ENCODE results near the gene RPL27A.

Gene RPL27A

DNA sequence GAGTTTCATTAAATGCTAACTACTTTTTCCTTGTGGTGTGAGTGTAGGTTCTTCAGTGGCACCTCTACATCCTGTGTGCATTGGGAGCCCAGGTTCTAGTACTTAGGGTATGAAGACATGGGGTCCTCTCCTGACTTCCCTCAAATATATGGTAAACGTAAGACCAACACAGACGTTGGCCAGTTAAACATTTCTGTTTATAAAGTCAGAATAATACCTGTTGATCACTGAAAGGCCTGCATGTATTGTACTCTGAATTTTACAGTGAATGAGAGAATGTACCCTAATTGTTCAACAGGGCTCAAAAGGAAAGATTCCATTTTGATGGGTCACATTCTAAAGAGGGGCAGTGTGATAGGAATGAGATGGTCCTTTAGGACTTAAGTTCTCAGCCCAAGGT is 3.2 kb downstream of the RPL27A start:
- Mint-ChIP-seq H3K27ac (peak overlapping the region; percentile 99), H3K4me3 (peak overlapping the region; percentile 97), H3K27me3 (no peaks in the 10 kb centered on the region), H3K4me1 (ENCODE audit: low read depth) (peaks cover 77% of the 10 kb centered on the region), H3K36me3 (ENCODE audit: low read depth) (peaks cover 86% of the 10 kb centered on the region), H3K9me3 (no peaks in the 10 kb centered on the region)

GRCh38 chr11:8686325-8686724 is 3.7 kb downstream of the RPL27A start:
- Mint-ChIP-seq H3K36me3 (ENCODE audit: low read depth) (peaks cover 88% of the 10 kb centered on the region), H3K27me3 (no peaks in the 10 kb centered on the region), H3K9me3 (no peaks in the 10 kb centered on the region), H3K4me1 (ENCODE audit: low read depth) (peaks cover 74% of the 10 kb centered on the region), H3K4me3 (peak overlapping the region; percentile 97), H3K27ac (peak overlapping the region; percentile 99)

DNA sequence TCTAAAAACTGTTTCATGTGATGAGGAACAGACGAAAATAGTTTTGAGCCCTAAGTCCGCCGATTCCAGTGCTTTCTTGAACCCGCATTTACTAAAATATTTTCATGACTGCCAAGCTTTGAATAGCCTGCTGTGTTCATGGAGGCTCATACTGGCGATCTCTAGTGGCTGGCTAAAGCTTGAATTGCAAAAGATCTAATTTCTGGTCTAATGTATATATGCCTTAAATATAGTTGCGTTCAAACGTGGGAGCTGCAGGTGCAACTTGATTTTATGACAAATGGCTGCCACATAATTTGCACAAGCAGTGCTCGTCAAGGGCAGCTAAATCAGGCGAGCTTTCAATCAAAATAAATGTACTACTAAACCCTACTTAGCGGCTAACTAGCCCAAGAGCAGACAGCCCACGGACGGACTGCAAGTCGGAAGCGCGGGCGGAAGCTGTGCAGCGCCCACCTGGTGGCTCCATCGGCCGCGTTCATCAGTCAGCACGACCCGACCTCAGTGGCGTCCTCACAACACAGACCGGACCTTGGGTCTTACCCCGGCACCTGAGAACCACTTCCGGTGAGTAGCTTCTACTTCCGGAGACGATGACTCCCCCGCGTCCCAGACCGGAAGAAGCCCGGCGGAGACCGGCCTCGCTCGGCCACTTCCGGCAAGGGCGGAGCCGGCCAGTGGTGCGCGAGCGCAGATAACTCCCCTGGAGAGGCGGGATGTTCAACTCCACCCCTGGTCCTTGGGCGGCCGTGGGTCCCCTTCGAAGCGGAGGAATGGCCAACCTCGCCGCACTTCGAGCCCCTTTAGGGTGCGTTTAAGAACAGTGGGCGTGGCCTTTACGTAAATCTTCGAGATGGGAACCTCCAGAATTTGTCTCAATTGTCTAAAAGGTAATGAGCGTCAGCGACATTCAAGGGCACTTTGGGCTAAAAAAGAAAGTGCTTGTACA is 6.1 kb downstream of the RPL27A start:
- no peaks in the 10 kb centered on the region for H3K9me3 Mint-ChIP-seq
- H3K27ac Mint-ChIP-seq = peak overlapping the region; percentile 88
- peak overlapping the region; percentile 97 for H3K4me3 Mint-ChIP-seq
- peaks cover 63% of the 10 kb centered on the region for H3K4me1 Mint-ChIP-seq (ENCODE audit: low read depth)
- H3K36me3 Mint-ChIP-seq (ENCODE audit: low read depth) = peaks cover 92% of the 10 kb centered on the region
- no peaks in the 10 kb centered on the region for H3K27me3 Mint-ChIP-seq

- peak overlapping the region; percentile 88 for H3K27ac Mint-ChIP-seq
- no peaks in the 10 kb centered on the region for H3K9me3 Mint-ChIP-seq
- peak overlapping the region; percentile 97 for H3K4me3 Mint-ChIP-seq
- peaks cover 82% of the 10 kb centered on the region for H3K36me3 Mint-ChIP-seq (ENCODE audit: low read depth)
- no peaks in the 10 kb centered on the region for H3K27me3 Mint-ChIP-seq
- H3K4me1 Mint-ChIP-seq (ENCODE audit: low read depth) = peaks cover 52% of the 10 kb centered on the region
These were observed 7.2 kb downstream of the RPL27A start for GRCh38 chr11:8689726-8690255.

DNA sequence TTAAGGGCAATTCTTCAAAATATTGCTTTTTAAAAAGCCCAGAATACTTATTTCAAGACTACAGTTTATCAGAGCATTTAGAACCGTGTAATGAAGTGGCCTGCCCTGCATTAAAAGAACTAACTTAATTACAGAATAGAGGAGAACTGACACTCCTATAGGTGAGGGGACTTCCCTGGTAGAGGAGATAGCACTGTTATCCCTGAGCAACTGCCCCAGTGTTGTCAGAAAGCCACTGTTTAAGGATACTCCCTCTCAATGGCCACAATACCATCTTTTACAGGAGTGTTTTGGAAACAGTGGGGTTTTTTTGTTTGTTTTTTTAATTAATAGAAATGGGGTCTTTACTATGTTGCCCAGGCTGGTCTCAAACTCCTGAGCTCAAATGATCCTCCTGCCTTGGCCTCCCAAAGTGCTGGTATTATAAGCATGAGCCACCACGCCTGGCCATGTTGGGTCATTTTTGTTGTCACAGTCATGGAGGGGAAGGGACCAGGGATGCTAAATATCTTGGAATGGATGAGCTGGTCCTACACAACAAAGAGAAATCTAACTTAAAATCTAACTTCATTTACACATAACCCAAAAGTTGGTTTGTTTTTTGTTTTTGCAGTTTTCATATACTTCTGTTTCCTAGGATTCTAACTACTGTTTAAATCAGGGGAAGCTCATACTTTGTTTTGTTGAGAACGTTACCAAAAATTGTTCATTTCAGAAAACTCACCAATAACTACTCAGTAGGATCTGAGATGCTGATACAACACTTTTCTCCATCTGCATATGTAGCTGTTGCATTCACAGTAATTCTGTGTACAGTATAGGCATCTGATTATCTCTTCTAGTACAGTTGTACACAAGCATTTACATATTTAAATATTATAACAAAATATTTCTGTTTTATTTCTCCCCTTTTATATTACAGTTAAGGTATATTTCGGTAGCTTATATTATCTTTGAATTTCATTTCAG is 8.1 kb downstream of the RPL27A start:
- H3K9me3 Mint-ChIP-seq = no peaks in the 10 kb centered on the region
- peaks cover 79% of the 10 kb centered on the region for H3K36me3 Mint-ChIP-seq (ENCODE audit: low read depth)
- no peak overlapping the region for H3K27ac Mint-ChIP-seq
- H3K4me3 Mint-ChIP-seq = peak overlapping the region; percentile 97
- peaks cover 43% of the 10 kb centered on the region for H3K4me1 Mint-ChIP-seq (ENCODE audit: low read depth)
- no peaks in the 10 kb centered on the region for H3K27me3 Mint-ChIP-seq

- Mint-ChIP-seq H3K4me1 (ENCODE audit: low read depth) (peaks cover 34% of the 10 kb centered on the region), H3K9me3 (no peaks in the 10 kb centered on the region), H3K27ac (no peak overlapping the region), H3K36me3 (ENCODE audit: low read depth) (peaks cover 75% of the 10 kb centered on the region), H3K27me3 (no peaks in the 10 kb centered on the region), H3K4me3 (no peak overlapping the region)
These were observed 9.0 kb downstream of the RPL27A start for GRCh38 chr11:8691601-8692000.

- Mint-ChIP-seq H3K36me3 (ENCODE audit: low read depth) (peaks cover 68% of the 10 kb centered on the region), H3K27me3 (no peaks in the 10 kb centered on the region), H3K9me3 (no peaks in the 10 kb centered on the region), H3K4me1 (ENCODE audit: low read depth) (peaks cover 28% of the 10 kb centered on the region), H3K27ac (no peak overlapping the region), H3K4me3 (no peak overlapping the region)
These were observed 9.8 kb downstream of the RPL27A start for GRCh38 chr11:8692417-8692816.

DNA sequence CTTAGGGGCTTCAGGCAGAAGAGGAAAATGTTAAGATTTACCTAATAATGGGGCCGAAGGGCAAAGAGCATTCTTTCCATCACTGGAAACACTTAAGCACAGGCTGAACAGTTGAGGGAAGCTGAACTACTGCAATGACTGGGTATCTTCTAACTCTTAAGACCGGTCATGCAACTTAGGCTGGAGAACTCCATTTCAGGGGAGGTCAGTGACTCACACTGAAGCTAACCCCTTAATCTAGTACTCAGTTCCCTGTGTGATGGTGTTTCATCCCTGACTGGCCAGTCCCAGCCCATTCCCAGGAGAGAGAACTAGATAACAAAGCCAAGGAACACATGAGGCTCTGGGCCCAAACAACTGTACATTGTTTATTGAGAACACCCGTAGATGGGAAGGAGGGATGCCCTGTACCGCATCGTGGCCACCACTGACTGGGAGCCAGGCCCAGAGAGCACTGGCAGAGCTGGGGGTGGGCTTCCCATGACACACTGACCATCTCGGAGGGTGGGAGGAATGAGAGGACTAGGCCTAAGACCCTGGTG is 10.5 kb downstream of the RPL27A start:
- Mint-ChIP-seq H3K27ac (no peak overlapping the region), H3K36me3 (ENCODE audit: low read depth) (peaks cover 61% of the 10 kb centered on the region), H3K4me1 (ENCODE audit: low read depth) (peaks cover 21% of the 10 kb centered on the region), H3K27me3 (no peaks in the 10 kb centered on the region), H3K9me3 (no peaks in the 10 kb centered on the region), H3K4me3 (no peak overlapping the region)

- Mint-ChIP-seq H3K27ac (peak overlapping the region; percentile 2), H3K36me3 (ENCODE audit: low read depth) (peaks cover 56% of the 10 kb centered on the region)
These were observed 11.0 kb downstream of the RPL27A start for GRCh38 chr11:8693555-8693954.

GRCh38 chr11:8694137-8694536 is 11.5 kb downstream of the RPL27A start:
- H3K9me3 Mint-ChIP-seq = no peaks in the 10 kb centered on the region
- peaks cover 10% of the 10 kb centered on the region for H3K4me1 Mint-ChIP-seq (ENCODE audit: low read depth)
- peaks cover 52% of the 10 kb centered on the region for H3K36me3 Mint-ChIP-seq (ENCODE audit: low read depth)
- H3K27ac Mint-ChIP-seq = peak overlapping the region; percentile 2
- H3K4me3 Mint-ChIP-seq = no peak overlapping the region
- H3K27me3 Mint-ChIP-seq = no peaks in the 10 kb centered on the region

More at GRCh38 chr11:8693555-8693954, 11.0 kb downstream of the RPL27A start:
- H3K27me3 Mint-ChIP-seq = no peaks in the 10 kb centered on the region
- H3K9me3 Mint-ChIP-seq = no peaks in the 10 kb centered on the region
- H3K4me3 Mint-ChIP-seq = no peak overlapping the region
- peaks cover 16% of the 10 kb centered on the region for H3K4me1 Mint-ChIP-seq (ENCODE audit: low read depth)

GRCh38 chr11:8697054-8697453 is 14.5 kb downstream of the RPL27A start:
- no peaks in the 10 kb centered on the region for H3K9me3 Mint-ChIP-seq
- H3K27ac Mint-ChIP-seq = no peak overlapping the region
- peaks cover 27% of the 10 kb centered on the region for H3K36me3 Mint-ChIP-seq (ENCODE audit: low read depth)
- H3K4me1 Mint-ChIP-seq (ENCODE audit: low read depth) = no peaks in the 10 kb centered on the region
- no peaks in the 10 kb centered on the region for H3K27me3 Mint-ChIP-seq
- no peak overlapping the region for H3K4me3 Mint-ChIP-seq

DNA sequence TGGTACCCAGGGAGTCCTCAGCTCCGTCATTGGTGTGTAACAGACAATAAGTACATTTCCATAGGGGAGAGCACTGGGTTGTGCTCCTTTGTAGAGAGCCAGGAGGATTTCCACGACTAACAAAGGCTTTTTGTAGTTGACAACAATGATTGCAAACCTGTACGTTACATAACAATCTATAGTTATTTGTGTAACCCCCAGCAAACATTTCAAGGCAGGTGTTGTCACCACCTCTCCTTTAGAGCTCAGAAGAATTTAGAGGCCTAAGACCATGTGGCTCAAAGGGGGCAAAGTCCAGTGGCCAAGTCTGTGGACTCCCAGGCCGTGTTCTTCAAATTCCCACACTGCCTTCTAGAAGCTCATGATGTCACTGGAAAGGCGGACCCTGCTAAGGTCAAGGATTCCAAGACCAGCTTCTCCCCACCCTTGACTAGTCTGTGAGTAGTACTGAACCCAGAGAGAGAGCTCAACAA is 15.8 kb downstream of the RPL27A start:
- Mint-ChIP-seq H3K9me3 (no peaks in the 10 kb centered on the region), H3K4me1 (ENCODE audit: low read depth) (no peaks in the 10 kb centered on the region), H3K27me3 (no peaks in the 10 kb centered on the region), H3K36me3 (ENCODE audit: low read depth) (peaks cover 15% of the 10 kb centered on the region), H3K4me3 (no peak overlapping the region), H3K27ac (no peak overlapping the region)

DNA sequence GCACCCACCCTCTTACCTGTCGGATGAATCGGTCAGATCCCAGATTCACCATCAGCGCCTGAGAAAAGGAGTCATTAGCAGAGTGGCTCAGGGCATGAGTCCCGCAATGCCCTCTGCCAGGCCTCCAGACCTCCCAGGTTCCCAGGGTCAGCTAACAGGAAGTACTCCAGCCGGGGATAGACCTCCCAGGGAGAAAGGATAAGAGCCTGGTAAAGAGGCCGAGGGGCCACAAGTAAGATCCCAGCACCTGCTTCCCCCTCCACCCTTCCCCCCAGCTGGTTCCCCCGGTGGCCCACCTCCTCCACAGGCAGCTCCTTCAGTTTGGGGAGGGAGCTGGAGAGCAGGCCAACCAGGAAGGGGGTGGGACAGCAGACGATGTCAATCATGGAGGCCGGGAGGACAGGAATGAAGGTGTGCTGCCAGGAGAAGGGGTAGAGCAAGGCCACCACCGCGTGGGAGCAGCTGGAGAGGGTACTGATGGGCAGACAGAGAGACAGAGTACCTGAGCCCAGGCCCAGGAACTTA is 16.4 kb downstream of the RPL27A start:
- Mint-ChIP-seq H3K4me3 (no peak overlapping the region), H3K36me3 (ENCODE audit: low read depth) (peaks cover 11% of the 10 kb centered on the region), H3K27ac (no peak overlapping the region), H3K4me1 (ENCODE audit: low read depth) (no peaks in the 10 kb centered on the region), H3K9me3 (no peaks in the 10 kb centered on the region), H3K27me3 (no peaks in the 10 kb centered on the region)

DNA sequence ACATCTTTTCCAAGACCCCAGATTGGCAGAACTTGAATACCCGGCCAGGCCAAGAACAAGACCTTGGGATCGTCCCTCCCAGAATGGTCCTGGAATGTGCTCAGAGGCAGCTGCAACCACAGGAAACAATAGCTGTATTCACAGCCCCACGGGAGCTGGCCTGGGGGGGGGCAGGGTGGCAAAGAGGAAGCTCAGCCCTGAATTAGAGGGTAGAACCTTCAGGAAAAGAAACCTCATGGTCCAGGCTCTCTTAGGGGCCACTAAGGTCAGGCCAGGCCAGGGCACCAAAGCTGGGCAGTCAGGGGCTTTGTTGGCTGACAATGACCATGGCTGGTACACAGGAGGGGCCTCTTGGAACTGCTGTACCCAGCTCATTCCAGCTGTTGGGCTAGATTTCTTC is 17.3 kb downstream of the RPL27A start:
- H3K4me3 Mint-ChIP-seq = no peak overlapping the region
- H3K9me3 Mint-ChIP-seq = no peaks in the 10 kb centered on the region
- no peaks in the 10 kb centered on the region for H3K27me3 Mint-ChIP-seq
- peaks cover 11% of the 10 kb centered on the region for H3K36me3 Mint-ChIP-seq (ENCODE audit: low read depth)
- no peaks in the 10 kb centered on the region for H3K4me1 Mint-ChIP-seq (ENCODE audit: low read depth)
- H3K27ac Mint-ChIP-seq = no peak overlapping the region

All from stimulated activated naive CD8-positive, alpha-beta T cell treated with anti-CD3 and anti-CD28 coated beads, Interleukin-15, Interleukin-2, amounts not matched to agents 100 ng/mL and 50 ng/mL, for 24 hours (primary cell).